ENCODE results near the gene HIPK4.

- TF ChIP-seq CTCF (IDR thresholded peaks at IDR 0.05) = no peak
- TF ChIP-seq POLR2A (IDR thresholded peaks at IDR 0.05) = no peak
Measured at GRCh38 chr19:40398417-40399131, 8.6 kb upstream of the HIPK4 start.
